HepG2 (cell line): ENCODE results near the gene AKR7A3. TPM values are rescaled to one million over a fixed set of nuclear protein-coding genes. Genes with fewer than 3 reads are reported as not detected.

ENCODE experiments used
- HBP1 ChIP-seq: IDR thresholded peaks from 2 replicates; pipeline ENCODE4 v1.6.1; 2016; ENCODE audit warnings: low read depth, control low read depth
- HNRNPK ChIP-seq: fragments of 200-400 bp; formaldehyde crosslinking; IDR thresholded peaks from 2 replicates; pipeline ENCODE4 v1.6.1; 2018; ENCODE audit warnings: low read length, low read depth, moderate library complexity, mild to moderate bottlenecking; ENCODE audit not compliant: poor library complexity, severe bottlenecking
- HOXA3 ChIP-seq: sonication (generic); formaldehyde crosslinking; IDR thresholded peaks from 2 replicates; pipeline ENCODE4 v1.5.0; 2020; ENCODE audit warnings: missing genetic modification reagents
- PTBP1 ChIP-seq: fragments of 200-400 bp; formaldehyde crosslinking; IDR thresholded peaks from 2 replicates; pipeline ENCODE4 v1.6.1; 2018; ENCODE audit warnings: low read length, low read depth; ENCODE audit not compliant: poor library complexity, severe bottlenecking
- REXO4 ChIP-seq: sonication (generic); formaldehyde crosslinking; IDR thresholded peaks from 2 replicates; pipeline ENCODE4 v1.8.0; 2022; ENCODE audit warnings: missing genetic modification reagents, mild to moderate bottlenecking, borderline replicate concordance
- RFXAP ChIP-seq: sonication (generic); formaldehyde crosslinking; IDR thresholded peaks from 2 replicates; pipeline ENCODE4 v1.4.0; 2020; ENCODE audit warnings: missing genetic modification reagents, borderline replicate concordance
- TCF12 ChIP-seq, 2 experiments: fragments of 450-650 bp in 1 of 2; sonication (generic) in 1 of 2; formaldehyde crosslinking in 1 of 2; IDR thresholded peaks; 2 replicates each; pipeline versions ENCODE4 v1.6.1 to v1.8.0; 2017 to 2022; ENCODE audit warnings: antibody characterized with exemption in 1 of 2, mild to moderate bottlenecking in 1 of 2, missing genetic modification reagents in 1 of 2, moderate library complexity in 1 of 2
- TEAD3 ChIP-seq: optimal IDR thresholded peaks from 2 replicates; pipeline ENCODE3; 2016; ENCODE audit warnings: borderline replicate concordance
- ZFAT ChIP-seq: sonication (generic); formaldehyde crosslinking; conservative IDR thresholded peaks from 2 replicates; pipeline ENCODE4 v1.8.1; 2023; ENCODE audit warnings: missing genetic modification reagents, inconsistent platforms
- ZNF274 ChIP-seq: sonication (generic); formaldehyde crosslinking; IDR thresholded peaks from 2 replicates; pipeline ENCODE4 v1.5.1; 2020; ENCODE audit warnings: mild to moderate bottlenecking, missing genetic modification reagents
- ZNF280B ChIP-seq: sonication (generic); formaldehyde crosslinking; IDR thresholded peaks from 2 replicates; pipeline ENCODE4 v1.5.0; 2020; ENCODE audit warnings: missing genetic modification reagents, mild to moderate bottlenecking, borderline replicate concordance
- ZNF318 ChIP-seq: sonication (generic); formaldehyde crosslinking; IDR thresholded peaks from 2 replicates; pipeline ENCODE4 v1.4.0; 2020; ENCODE audit warnings: mild to moderate bottlenecking, missing genetic modification reagents
- ZNF484 ChIP-seq: sonication (generic); formaldehyde crosslinking; IDR thresholded peaks from 2 replicates; pipeline ENCODE4 v1.5.1; 2020; ENCODE audit warnings: mild to moderate bottlenecking, low read depth, missing genetic modification reagents, borderline replicate concordance
- ZNF576 ChIP-seq: sonication (generic); formaldehyde crosslinking; IDR thresholded peaks from 2 replicates; pipeline ENCODE4 v1.4.0; 2020; ENCODE audit warnings: mild to moderate bottlenecking, missing genetic modification reagents
- ZNF768 ChIP-seq: sonication (generic); formaldehyde crosslinking; IDR thresholded peaks from 2 replicates; pipeline ENCODE4 v1.4.0; 2020; ENCODE audit warnings: missing genetic modification reagents
- ZNF839 ChIP-seq: sonication (generic); formaldehyde crosslinking; IDR thresholded peaks from 2 replicates; pipeline ENCODE4 v1.4.0; 2020; ENCODE audit warnings: missing genetic modification reagents, mild to moderate bottlenecking, borderline replicate concordance
- polyA plus RNA-seq, 8 experiments: library from polyadenylated mRNA; depleted of rRNA in 3 of 8; stranded (reverse) in 7 of 8; unstranded in 1 of 8; fragments of >200 nt; fragmentation: Illumina TruSeq in 4 of 8; extraction: Trizol in 4 of 8; gene quantifications; 2 replicates each; pipeline versions ENCODE4 v1.2.1 to v1.2.3, GENCODE V29; 2011 to 2016; ENCODE audit warnings: low read depth in 4 of 8, missing spikeins in 1 of 8, mixed read lengths in 1 of 8; ENCODE audit not compliant: insufficient read depth in 1 of 8
- total RNA-seq, 5 experiments: library from RNA; depleted of rRNA; stranded (reverse); fragments of >200 nt; fragmentation: Illumina TruSeq; extraction: Trizol; gene quantifications; 2 replicates each; pipeline ENCODE4 v1.2.3, GENCODE V29; 2016; ENCODE audit warnings: low read depth in 1 of 5

Gene AKR7A3
- total and polyA plus RNA-seq, 2 of the 13 experiments (the other 11 are each of a cell fraction or from before 2014, with no cell fraction given): 0.58 to 1.00 TPM

- TF ChIP-seq ZNF318 (CRISPR knock-in tag) (no peak), ZNF484 (no peak), ZNF280B (CRISPR knock-in tag) (0 out of 2 replicates have a peak, but pooled peaks have one; percentile 33), TEAD3 (CRISPR knock-in tag) (no peak), RFXAP (peak; percentile 16; the same call in 1 of the 2 replicates), ZNF576 (CRISPR knock-in tag) (no peak), HOXA3 (CRISPR knock-in tag) (no peak), REXO4 (CRISPR knock-in tag) (0 out of 2 replicates have a peak, but pooled peaks have one; percentile 55), ZNF839 (CRISPR knock-in tag) (0 out of 2 replicates have a peak, but pooled peaks have one; percentile 38), ZNF274 (CRISPR knock-in tag) (0 out of 2 replicates have a peak, but pooled peaks have one; percentile 61), PTBP1 (peak; percentile 72), HBP1 (0 out of 2 replicates have a peak, but pooled peaks have one; percentile 23), HNRNPK (peak; percentile 25), ZFAT (CRISPR knock-in tag) (0 out of 2 replicates have a peak, but pooled peaks have one; percentile 19), ZNF768 (CRISPR knock-in tag) (0 out of 2 replicates have a peak, but pooled peaks have one; percentile 8), TCF12 (IDR thresholded peaks at IDR 0.05) (no peak), TCF12 (CRISPR knock-in tag; IDR thresholded peaks at IDR 0.05) (0 out of 2 replicates have a peak, but pooled peaks have one; percentile 28)
Measured at GRCh38 chr1:19311503-19311930, 22.9 kb upstream of the AKR7A3 start (continued).
